ENCODE measurements around the gene CATSPERB.

DNA sequence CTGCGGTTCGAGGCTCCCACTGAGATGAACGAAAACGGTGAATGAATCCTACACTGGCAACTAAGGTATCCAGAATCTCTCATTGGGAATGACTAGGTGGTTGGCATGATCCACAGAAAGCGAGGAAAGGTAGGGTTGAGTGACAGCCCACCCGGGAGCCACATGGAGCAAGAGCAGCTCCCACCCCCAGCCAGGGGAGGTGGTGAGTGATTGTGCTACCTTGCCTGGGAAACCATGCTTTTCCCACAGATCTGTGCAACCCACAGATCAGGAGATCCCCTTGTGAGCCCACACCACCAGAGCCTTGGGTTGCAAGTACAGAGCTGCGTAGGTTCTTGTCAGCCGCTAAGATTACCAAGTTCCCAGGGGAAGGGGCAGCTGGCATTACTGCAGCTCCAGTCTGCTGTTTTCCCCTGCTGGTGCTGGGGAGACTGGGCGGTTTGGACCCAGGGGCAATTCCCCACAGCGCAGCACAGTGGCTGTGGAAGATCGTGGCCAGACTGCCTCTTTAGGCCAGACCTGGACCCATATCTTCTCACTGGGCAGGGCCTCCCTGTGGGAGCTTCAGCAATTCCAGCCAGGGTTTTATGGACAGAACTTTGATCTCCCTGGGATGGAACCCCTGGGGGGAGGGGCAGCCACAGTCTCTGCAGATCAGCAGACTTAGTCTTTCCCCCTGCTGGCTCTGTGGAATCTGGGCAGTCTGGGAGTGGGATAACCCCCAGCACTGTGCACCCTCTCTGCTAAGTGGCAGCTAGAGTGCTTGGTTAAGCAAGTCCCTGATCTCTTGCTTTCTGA is 177.2 kb downstream of the CATSPERB start:
- TF ChIP-seq, protein P1, sequence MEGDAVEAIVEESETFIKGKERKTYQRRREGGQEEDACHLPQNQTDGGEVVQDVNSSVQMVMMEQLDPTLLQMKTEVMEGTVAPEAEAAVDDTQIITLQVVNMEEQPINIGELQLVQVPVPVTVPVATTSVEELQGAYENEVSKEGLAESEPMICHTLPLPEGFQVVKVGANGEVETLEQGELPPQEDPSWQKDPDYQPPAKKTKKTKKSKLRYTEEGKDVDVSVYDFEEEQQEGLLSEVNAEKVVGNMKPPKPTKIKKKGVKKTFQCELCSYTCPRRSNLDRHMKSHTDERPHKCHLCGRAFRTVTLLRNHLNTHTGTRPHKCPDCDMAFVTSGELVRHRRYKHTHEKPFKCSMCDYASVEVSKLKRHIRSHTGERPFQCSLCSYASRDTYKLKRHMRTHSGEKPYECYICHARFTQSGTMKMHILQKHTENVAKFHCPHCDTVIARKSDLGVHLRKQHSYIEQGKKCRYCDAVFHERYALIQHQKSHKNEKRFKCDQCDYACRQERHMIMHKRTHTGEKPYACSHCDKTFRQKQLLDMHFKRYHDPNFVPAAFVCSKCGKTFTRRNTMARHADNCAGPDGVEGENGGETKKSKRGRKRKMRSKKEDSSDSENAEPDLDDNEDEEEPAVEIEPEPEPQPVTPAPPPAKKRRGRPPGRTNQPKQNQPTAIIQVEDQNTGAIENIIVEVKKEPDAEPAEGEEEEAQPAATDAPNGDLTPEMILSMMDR (IDR thresholded peaks at IDR 0.05), result no peak
- no peak for TF ChIP-seq POLR2A (IDR thresholded peaks at IDR 0.05)

Measured in uterus (tissue), 2 donors.